Measurements from ENCODE around the gene EPB41L4A.

- TF ChIP-seq CTCF (conservative IDR thresholded peaks at IDR 0.05 in 1 of 2, IDR thresholded peaks at IDR 0.05 in 1 of 2; ENCODE audit: low read depth in 1 of 2, low read length in 2 of 2) (no peak), EZH2 (IDR thresholded peaks at IDR 0.05; ENCODE audit: low read length, missing control alignments) (no peak)
Observed at GRCh38 chr5:112390327-112390726, 28.8 kb downstream of the EPB41L4A start.

Measured in fibroblast of lung (primary cell).